Ovary (tissue), 9 donors: ENCODE results near the gene CHIC1. TPM values are rescaled to one million over a fixed set of nuclear protein-coding genes. Genes with fewer than 3 reads are reported as not detected.
"Not testable (repeated sequence)": the region's sequence is repeated elsewhere in the genome, so short reads cannot be mapped to it uniquely, and the experiment has no call there.

Experiments
- DNase-seq, 5 donors: peaks; one replicate each; pipeline ENCODE4 v3.0.0-alpha.2; 2019 to 2020
- H3K27ac ChIP-seq, 2 donors: fragments of 200-600 bp; one replicate each; pipeline versions ENCODE4 v1.5.1 to v1.8.0; 2019 to 2022
- H3K27me3 ChIP-seq: fragments of 200-600 bp; one replicate; pipeline ENCODE4 v1.8.0; 2022
- H3K36me3 ChIP-seq: fragments of 200-600 bp; sonication (generic); one replicate; pipeline ENCODE4 v1.5.1; 2019
- H3K4me1 ChIP-seq: one replicate; pipeline ENCODE4 v1.8.1; 2013; ENCODE audit warnings: mild to moderate bottlenecking, moderate library complexity; ENCODE audit not compliant: insufficient read depth
- H3K4me3 ChIP-seq: fragments of 200-600 bp; sonication (generic); one replicate; pipeline ENCODE4 v1.5.1; 2017
- H3K9me3 ChIP-seq, 2 donors: fragments of 200-600 bp in 1 of 2; sonication (generic) in 1 of 2; one replicate each; pipeline versions ENCODE4 v1.5.1 to v1.8.1; 2013 to 2019; ENCODE audit warnings: mild to moderate bottlenecking in 1 of 2, moderate library complexity in 1 of 2
- CTCF ChIP-seq, 3 donors: fragments of 450-650 bp in 2 of 3; fragments of 200-600 bp in 1 of 3; IDR thresholded peaks; one replicate each; pipeline versions ENCODE4 v1.5.1 to v1.8.0; 2016 to 2022; ENCODE audit warnings: antibody characterized with exemption in 3 of 3, mild to moderate bottlenecking in 1 of 3
- EP300 ChIP-seq: sonication (generic); formaldehyde crosslinking; IDR thresholded peaks from one replicate; pipeline ENCODE4 v1.6.1; 2017; ENCODE audit warnings: antibody characterized with exemption
- POLR2A ChIP-seq: fragments of 450-650 bp; IDR thresholded peaks from one replicate; pipeline ENCODE4 v1.6.1; 2017; ENCODE audit warnings: antibody characterized with exemption, mild to moderate bottlenecking, moderate library complexity
- WGBS, 3 donors: extraction: QIAGEN DNeasy Blood & Tissue Kit in 1 of 3; methylation state at CpG; one replicate each; pipeline versions ENCODE4 v1.1.5 to v1.1.7; 2013 to 2017; 5-methylcytosine and 5-hydroxymethylcytosine counted together
- intact Hi-C, 4 donors: fragments of 100-400 bp; cut with DNase I; formaldehyde crosslinking; loops; one replicate each; pipeline versions ENCODE4 v1.11.0 to v1.15.1; 2022 to 2023
- polyA plus RNA-seq, 2 donors: library from polyadenylated mRNA; stranded (reverse); fragments of 200-250 nt in 1 of 2; fragments of 350-450 nt in 1 of 2; fragmentation: Illumina TruSeq in 1 of 2; extraction: RNeasy Lipid Tissue Mini Kit (QIAGEN cat#74804) in 1 of 2; gene quantifications; one replicate each; pipeline ENCODE4 v1.2.3, GENCODE V29; 2013 to 2014
- total RNA-seq, 7 donors: library from RNA; depleted of rRNA in 2 of 7; stranded (reverse); fragments of >200 nt in 2 of 7; fragmentation: NEBNext Ultra II Directional in 3 of 7; extraction: Animal tissue kit (Norgen Biotek cat#: 25700) in 3 of 7; gene quantifications; one replicate each; pipeline versions ENCODE4 v1.1.0 to v1.2.4, GENCODE V29; 2016 to 2023
- donor health status: DM: no; HTN: no; CAD: no; lungs with moderate emphysema.
- donor health status: DM: no; HTN: no; CAD: no.
- donor health status: Bipolar disorder and iron deficiency.
- donor health status: DM: yes; HTN: yes; CAD: no.
- donor health status: DM: no; HTN: no; CAD: no.
- donor health status: DM: yes; HTN: yes; CAD: no.

The CHIC1 gene
- total and polyA plus RNA-seq, 9 donors, result 3.6 to 14.2 (median 11.8) TPM

GRCh38 chrX:73647632-73648322 is 84.8 kb downstream of the CHIC1 start:
- intact Hi-C loops, result no loop called here
- Histone ChIP-seq H3K27me3 (no peaks in the 10 kb centered on the region), H3K27ac (no peak overlapping the region), H3K9me3 (no peaks in the 10 kb centered on the region), H3K4me1 (no peaks in the 10 kb centered on the region), H3K36me3 (no peaks in the 10 kb centered on the region), H3K4me3 (no peak overlapping the region)
- no peak for TF ChIP-seq POLR2A
- TF ChIP-seq EP300, result no peak
- no peak for TF ChIP-seq CTCF (IDR thresholded peaks at IDR 0.05)
- no peak for DNase-seq

GRCh38 chrX:73661322-73661721 is 98.3 kb downstream of the CHIC1 start:
- DNase-seq, intact Hi-C loops, H3K4me1 ChIP-seq, H3K36me3 ChIP-seq, H3K9me3 ChIP-seq, H3K4me3 ChIP-seq, H3K27ac ChIP-seq, H3K27me3 ChIP-seq: not testable (repeated sequence)
- 56 to 67% (median 61%) methylated on average over 1 of the region's 1 CpG for WGBS, 3 donors

GRCh38 chrX:73668779-73669178 is 105.8 kb downstream of the CHIC1 start:
- Histone ChIP-seq H3K9me3 (no peaks in the 10 kb centered on the region), H3K27ac (no peak overlapping the region), H3K4me3 (no peak overlapping the region), H3K36me3 (no peaks in the 10 kb centered on the region), H3K4me1 (peaks cover 2% of the 10 kb centered on the region), H3K27me3 (no peaks in the 10 kb centered on the region)
- WGBS, 3 donors, result 16 to 28% (median 22%) methylated on average over 5 of the region's 5 CpGs
- TF ChIP-seq CTCF (IDR thresholded peaks at IDR 0.05) (no peak), POLR2A (no peak), EP300 (no peak)
- peak in 1 of 5 donors; percentile 21 for DNase-seq
- intact Hi-C loops, result no loop called here

- intact Hi-C loops, result no loop called here
- H3K27me3 ChIP-seq, result peaks cover 6% of the 10 kb centered on the region
- no peak for TF ChIP-seq EP300
- no peak for TF ChIP-seq POLR2A
- no peak for TF ChIP-seq CTCF (IDR thresholded peaks at IDR 0.05)
- DNase-seq, result no peak
- H3K27ac ChIP-seq, result no peak overlapping the region
- H3K4me3 ChIP-seq, result no peak overlapping the region
- H3K9me3 ChIP-seq, result peaks cover 0 to 3% of the 10 kb centered on the region in 2 donors
- H3K4me1 ChIP-seq, result no peaks in the 10 kb centered on the region
- no peaks in the 10 kb centered on the region for H3K36me3 ChIP-seq
Measured at GRCh38 chrX:73681408-73681807, 118.4 kb downstream of the CHIC1 start.

GRCh38 chrX:73683236-73683859 is 120.4 kb downstream of the CHIC1 start:
- Histone ChIP-seq H3K4me1 (no peaks in the 10 kb centered on the region), H3K4me3 (no peak overlapping the region), H3K27me3 (peaks cover 6% of the 10 kb centered on the region), H3K27ac (no peak overlapping the region), H3K36me3 (no peaks in the 10 kb centered on the region), H3K9me3 (no peaks in the 10 kb centered on the region)
- DNase-seq, result no peak
- intact Hi-C loops, result no loop called here
- no peak for TF ChIP-seq POLR2A
- no peak for TF ChIP-seq EP300
- TF ChIP-seq CTCF (IDR thresholded peaks at IDR 0.05), result no peak
- WGBS, 3 donors, result 63 to 70% (median 67%) methylated on average over 3 of the region's 3 CpGs

- H3K27ac ChIP-seq, H3K27me3 ChIP-seq, H3K4me1 ChIP-seq, intact Hi-C loops, DNase-seq, H3K9me3 ChIP-seq, H3K36me3 ChIP-seq, H3K4me3 ChIP-seq: not testable (repeated sequence)
- 68 to 93% (median 83%) methylated on average over 1 of the region's 1 CpG for WGBS, 3 donors
Measured at GRCh38 chrX:73707014-73707413, 144.0 kb downstream of the CHIC1 start.
